Breast epithelium (tissue), 4 donors: ENCODE data around the gene ELMOD3. TPM values are rescaled to one million over a fixed set of nuclear protein-coding genes. Genes with fewer than 3 reads are reported as not detected.

Experiments used
- DNase-seq, 2 donors: peaks; one replicate each; pipeline ENCODE4 v3.0.0-alpha.2; 2019; ENCODE audit warnings: low spot score in 2 of 2
- H3K27ac ChIP-seq, 2 donors: fragments of 200-600 bp; sonication (generic) in 1 of 2; one replicate each; pipeline ENCODE4 v1.5.1; 2016 to 2019; ENCODE audit warnings: mild to moderate bottlenecking in 1 of 2
- H3K27me3 ChIP-seq, 2 donors: fragments of 200-600 bp; sonication (generic) in 1 of 2; one replicate each; pipeline versions ENCODE4 v1.5.1 to v1.6.0; 2017 to 2019; ENCODE audit warnings: control low read depth in 1 of 2, mild to moderate bottlenecking in 1 of 2
- H3K36me3 ChIP-seq: fragments of 200-600 bp; one replicate; pipeline ENCODE4 v1.5.1; 2019
- H3K4me1 ChIP-seq, 2 donors: fragments of 200-600 bp; sonication (generic); one replicate each; pipeline ENCODE4 v1.5.1; 2016 to 2019; ENCODE audit warnings: control low read depth in 1 of 2
- H3K4me3 ChIP-seq, 3 donors: fragments of 200-600 bp; sonication (generic); 1 replicate in 2 of 3; 2 replicates in 1 of 3; pipeline ENCODE4 v1.5.1; 2016 to 2019; ENCODE audit warnings: mild to moderate bottlenecking in 3 of 3, moderate library complexity in 2 of 3
- H3K9me3 ChIP-seq, 2 donors: fragments of 200-600 bp; sonication (generic) in 1 of 2; one replicate each; pipeline ENCODE4 v1.5.1; 2016 to 2019; ENCODE audit warnings: control low read depth in 1 of 2
- POLR2A ChIP-seq: fragments of 450-650 bp; IDR thresholded peaks from one replicate; pipeline ENCODE4 v1.6.1; 2016; ENCODE audit warnings: antibody characterized with exemption, mild to moderate bottlenecking, moderate library complexity
- POLR2AphosphoS5 ChIP-seq, 3 donors: sonication (generic); formaldehyde crosslinking; IDR thresholded peaks; one replicate each; pipeline ENCODE4 v1.6.1; 2017; ENCODE audit warnings: antibody characterized with exemption in 3 of 3
- intact Hi-C: fragments of 100-400 bp; cut with DNase I; formaldehyde crosslinking; loops from one replicate; pipeline ENCODE4 v1.15.1; 2023; ENCODE audit warnings: low total_unique reads
- total RNA-seq, 3 donors: library from RNA; depleted of rRNA; stranded (reverse); fragments of >200 nt; gene quantifications; one replicate each; pipeline ENCODE4 v1.1.0, GENCODE V29; 2016
- TF ChIP-seq, protein P1 (sequence below), 3 donors: fragments of 450-650 bp; IDR thresholded peaks; one replicate each; pipeline ENCODE4 v1.5.1; 2016 to 2017; ENCODE audit warnings: antibody characterized with exemption in 3 of 3, mild to moderate bottlenecking in 3 of 3, moderate library complexity in 3 of 3

The ELMOD3 gene
- total RNA-seq, 3 donors from 2014 or later, result 42.9 to 149 (median 47.0) TPM

DNA sequence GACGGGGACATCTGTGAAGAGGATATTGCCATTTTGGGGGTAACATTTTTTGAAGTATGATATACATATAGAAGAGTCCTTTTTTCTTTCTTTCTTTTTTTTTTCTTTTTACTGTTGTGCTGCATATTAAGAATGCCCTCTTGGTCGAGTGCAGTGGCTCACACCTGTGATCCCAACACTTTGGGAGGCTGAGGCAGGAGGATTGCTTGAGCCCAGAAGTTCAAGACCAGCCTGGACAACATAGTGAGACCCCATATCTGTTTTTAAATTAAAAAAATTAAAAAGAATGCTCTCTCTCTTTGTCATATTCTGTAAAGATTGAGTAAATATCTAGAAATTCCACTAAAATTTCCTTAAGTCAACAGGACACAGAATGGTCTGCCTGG lies 67.5 kb downstream of the ELMOD3 start:
- no peaks in the 10 kb centered on the region for H3K36me3 ChIP-seq
- no peak for DNase-seq
- H3K4me1 ChIP-seq, result peaks cover 0 to 6% of the 10 kb centered on the region in 2 donors
- no peak overlapping the region for H3K4me3 ChIP-seq
- TF ChIP-seq POLR2A, result no peak
- TF ChIP-seq, protein P1, sequence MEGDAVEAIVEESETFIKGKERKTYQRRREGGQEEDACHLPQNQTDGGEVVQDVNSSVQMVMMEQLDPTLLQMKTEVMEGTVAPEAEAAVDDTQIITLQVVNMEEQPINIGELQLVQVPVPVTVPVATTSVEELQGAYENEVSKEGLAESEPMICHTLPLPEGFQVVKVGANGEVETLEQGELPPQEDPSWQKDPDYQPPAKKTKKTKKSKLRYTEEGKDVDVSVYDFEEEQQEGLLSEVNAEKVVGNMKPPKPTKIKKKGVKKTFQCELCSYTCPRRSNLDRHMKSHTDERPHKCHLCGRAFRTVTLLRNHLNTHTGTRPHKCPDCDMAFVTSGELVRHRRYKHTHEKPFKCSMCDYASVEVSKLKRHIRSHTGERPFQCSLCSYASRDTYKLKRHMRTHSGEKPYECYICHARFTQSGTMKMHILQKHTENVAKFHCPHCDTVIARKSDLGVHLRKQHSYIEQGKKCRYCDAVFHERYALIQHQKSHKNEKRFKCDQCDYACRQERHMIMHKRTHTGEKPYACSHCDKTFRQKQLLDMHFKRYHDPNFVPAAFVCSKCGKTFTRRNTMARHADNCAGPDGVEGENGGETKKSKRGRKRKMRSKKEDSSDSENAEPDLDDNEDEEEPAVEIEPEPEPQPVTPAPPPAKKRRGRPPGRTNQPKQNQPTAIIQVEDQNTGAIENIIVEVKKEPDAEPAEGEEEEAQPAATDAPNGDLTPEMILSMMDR (IDR thresholded peaks at IDR 0.05), result no peak
- TF ChIP-seq POLR2AphosphoS5 (IDR thresholded peaks at IDR 0.05), result no peak
- peak overlapping the region in 1 of 2 donors; percentile 95 for H3K27ac ChIP-seq
- intact Hi-C loops, result no loop called here
- no peaks in the 10 kb centered on the region for H3K9me3 ChIP-seq
- no peaks in the 10 kb centered on the region for H3K27me3 ChIP-seq

DNA sequence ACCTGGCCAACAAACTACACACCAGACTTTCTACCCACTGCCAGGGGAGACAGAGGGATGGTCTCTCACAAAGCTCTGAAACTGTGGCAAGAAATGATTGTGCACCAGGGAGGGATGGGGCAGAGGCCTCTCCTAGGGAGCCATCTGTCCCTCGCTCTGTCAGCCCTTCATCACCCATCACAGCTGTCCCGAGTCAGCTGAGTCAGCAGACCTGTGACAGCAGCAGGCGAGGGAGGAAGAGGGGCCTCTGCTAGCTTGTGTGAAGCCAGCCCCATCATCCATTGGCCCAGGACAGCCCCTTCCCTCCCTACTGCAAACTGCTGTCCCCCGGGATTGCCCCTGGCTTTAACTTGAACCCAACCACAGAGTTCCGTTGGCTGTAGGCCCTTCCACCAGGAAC lies 69.0 kb downstream of the ELMOD3 start:
- intact Hi-C loops, result no loop called here
- TF ChIP-seq, protein P1 (IDR thresholded peaks at IDR 0.05), result no peak
- TF ChIP-seq POLR2A (no peak), POLR2AphosphoS5 (IDR thresholded peaks at IDR 0.05) (no peak)
- Histone ChIP-seq H3K27me3 (no peaks in the 10 kb centered on the region), H3K9me3 (no peaks in the 10 kb centered on the region), H3K36me3 (no peaks in the 10 kb centered on the region), H3K4me1 (no peaks in the 10 kb centered on the region), H3K27ac (no peak overlapping the region), H3K4me3 (no peak overlapping the region)
- DNase-seq, result no peak

DNA sequence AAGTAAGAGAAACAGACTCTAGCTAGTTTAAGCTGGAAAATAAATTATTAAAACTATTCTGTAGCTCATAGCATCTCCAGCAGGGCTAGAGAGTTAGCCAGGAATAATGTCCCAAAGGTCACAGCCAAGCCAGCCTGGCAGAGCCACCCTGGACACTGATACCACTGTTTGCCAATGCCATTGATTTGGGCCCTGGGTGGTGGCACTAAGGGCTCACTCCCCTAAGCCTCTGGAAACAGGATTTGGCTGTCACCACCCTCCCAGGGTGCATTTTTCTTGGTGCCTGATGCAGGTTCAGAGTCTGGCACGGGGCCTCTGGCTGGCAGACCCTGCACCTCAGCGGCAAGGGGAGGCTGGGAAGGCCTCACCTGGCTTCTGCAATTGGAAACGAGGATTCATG lies 71.0 kb downstream of the ELMOD3 start:
- Histone ChIP-seq H3K9me3 (no peaks in the 10 kb centered on the region), H3K36me3 (no peaks in the 10 kb centered on the region), H3K27ac (no peak overlapping the region), H3K4me3 (no peak overlapping the region), H3K27me3 (no peaks in the 10 kb centered on the region), H3K4me1 (no peaks in the 10 kb centered on the region)
- intact Hi-C loops, result no loop called here
- TF ChIP-seq POLR2AphosphoS5 (IDR thresholded peaks at IDR 0.05) (no peak), POLR2A (no peak)
- TF ChIP-seq, protein P1 (IDR thresholded peaks at IDR 0.05), result no peak
- no peak for DNase-seq

DNA sequence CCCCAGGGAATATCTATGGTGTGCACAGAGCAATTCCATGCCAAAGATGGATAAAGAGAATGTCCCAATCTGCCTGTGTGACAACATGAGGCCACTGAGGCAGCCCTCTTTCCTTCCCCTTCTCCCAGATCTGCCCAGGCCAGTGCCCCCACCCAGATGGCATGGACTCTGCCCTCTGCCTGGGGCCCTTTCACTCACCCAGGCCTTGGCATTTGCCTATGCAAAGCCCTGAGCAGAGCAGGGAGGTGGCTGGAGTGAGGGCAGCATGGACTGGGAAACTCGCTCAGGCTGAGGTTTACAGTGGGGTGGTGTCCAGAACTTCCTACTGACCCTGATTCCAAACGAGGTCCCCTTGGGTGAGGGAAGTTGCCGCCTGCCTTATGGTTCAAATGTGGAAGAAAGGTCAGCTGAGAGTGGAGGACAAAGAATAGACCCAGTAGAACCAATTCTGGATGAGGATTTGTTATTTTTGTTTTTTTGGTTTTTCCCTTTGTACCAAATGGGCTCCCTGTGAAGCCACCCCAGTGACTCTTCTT lies 72.8 kb downstream of the ELMOD3 start:
- intact Hi-C loops, result no loop called here
- TF ChIP-seq, protein P1 (IDR thresholded peaks at IDR 0.05), result no peak
- TF ChIP-seq POLR2AphosphoS5 (IDR thresholded peaks at IDR 0.05) (no peak), POLR2A (no peak)
- no peaks in the 10 kb centered on the region for H3K9me3 ChIP-seq
- no peaks in the 10 kb centered on the region for H3K4me1 ChIP-seq
- H3K27me3 ChIP-seq, result no peaks in the 10 kb centered on the region
- H3K27ac ChIP-seq, result no peak overlapping the region
- H3K36me3 ChIP-seq, result no peaks in the 10 kb centered on the region
- no peak overlapping the region for H3K4me3 ChIP-seq
- no peak for DNase-seq

DNA sequence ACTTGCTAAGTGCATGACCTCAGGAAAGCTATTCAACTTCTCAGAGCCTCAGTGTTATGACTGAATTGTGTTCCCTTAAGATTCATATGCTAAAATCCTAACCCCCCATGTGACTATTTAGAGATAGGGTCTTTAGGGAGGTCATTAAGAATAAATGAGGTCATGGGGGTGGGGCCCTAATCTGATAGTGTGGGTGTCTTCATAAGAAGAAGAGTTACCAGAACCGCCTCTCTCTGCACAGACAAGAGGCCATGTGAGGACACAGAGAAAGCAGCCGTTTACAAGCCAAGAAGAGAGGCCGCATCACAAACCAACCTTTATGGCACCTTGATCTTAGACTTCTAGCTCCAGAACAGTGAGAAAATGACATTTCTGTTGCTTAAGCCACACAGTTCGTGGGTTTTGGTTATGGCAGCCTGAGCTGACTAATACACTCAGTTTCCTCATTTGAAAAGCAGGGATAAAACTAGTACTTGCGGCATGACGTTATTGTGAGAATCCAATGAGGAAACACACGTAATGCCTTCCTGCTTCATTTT lies 73.8 kb downstream of the ELMOD3 start:
- Histone ChIP-seq H3K4me1 (peaks cover 0 to 3% of the 10 kb centered on the region in 2 donors), H3K4me3 (no peak overlapping the region), H3K27ac (no peak overlapping the region), H3K27me3 (no peaks in the 10 kb centered on the region), H3K36me3 (no peaks in the 10 kb centered on the region), H3K9me3 (no peaks in the 10 kb centered on the region)
- no peak for DNase-seq
- no peak for TF ChIP-seq POLR2AphosphoS5 (IDR thresholded peaks at IDR 0.05)
- TF ChIP-seq POLR2A, result no peak
- TF ChIP-seq, protein P1 (IDR thresholded peaks at IDR 0.05), result no peak
- intact Hi-C loops, result no loop called here
